Measurements from ENCODE around the gene GPC3.
"Not testable (repeated sequence)": the region's sequence is repeated elsewhere in the genome, so short reads cannot be mapped to it uniquely, and the experiment has no call there.

GPC3 gene

GRCh38 chrX:133538148-133538547 is 447.2 kb downstream of the GPC3 start:
- no peak overlapping the region for H3K4me3 ChIP-seq (ENCODE audit: low read depth, low read length)

GRCh38 chrX:133537142-133537541 is 448.3 kb downstream of the GPC3 start:
- H3K4me3 ChIP-seq (ENCODE audit: low read depth, low read length): no peak overlapping the region

- H3K4me3 ChIP-seq (ENCODE audit: low read depth, low read length): no peak overlapping the region
Observed at GRCh38 chrX:133535066-133535465, 450.3 kb downstream of the GPC3 start.

GRCh38 chrX:133534172-133534571 is 451.2 kb downstream of the GPC3 start:
- H3K4me3 ChIP-seq (ENCODE audit: low read depth, low read length): no peak overlapping the region

- no peak overlapping the region for H3K4me3 ChIP-seq (ENCODE audit: low read depth, low read length)
Observed at GRCh38 chrX:133533249-133533648, 452.1 kb downstream of the GPC3 start.

- no peak overlapping the region for H3K4me3 ChIP-seq (ENCODE audit: low read depth, low read length)
Observed at GRCh38 chrX:133530960-133531359, 454.4 kb downstream of the GPC3 start.

- no peak overlapping the region for H3K4me3 ChIP-seq (ENCODE audit: low read depth, low read length)
Observed at GRCh38 chrX:133529578-133529977, 455.8 kb downstream of the GPC3 start.

- H3K4me3 ChIP-seq (ENCODE audit: low read depth, low read length): no peak overlapping the region
Observed at GRCh38 chrX:133527825-133528224, 457.6 kb downstream of the GPC3 start.

- H3K4me3 ChIP-seq (ENCODE audit: low read depth, low read length): no peak overlapping the region
Observed at GRCh38 chrX:133527415-133527814, 458.0 kb downstream of the GPC3 start.

GRCh38 chrX:133526773-133527172 is 458.6 kb downstream of the GPC3 start:
- not testable (repeated sequence) for H3K4me3 ChIP-seq (ENCODE audit: low read depth, low read length)

- no peak overlapping the region for H3K4me3 ChIP-seq (ENCODE audit: low read depth, low read length)
Observed at GRCh38 chrX:133523526-133523925, 461.9 kb downstream of the GPC3 start.

GRCh38 chrX:133523081-133523487 is 462.3 kb downstream of the GPC3 start:
- no peak overlapping the region for H3K4me3 ChIP-seq (ENCODE audit: low read depth, low read length)

- no peak overlapping the region for H3K4me3 ChIP-seq (ENCODE audit: low read depth, low read length)
Observed at GRCh38 chrX:133516686-133517085, 468.7 kb downstream of the GPC3 start.

- H3K4me3 ChIP-seq (ENCODE audit: low read depth, low read length): no peak overlapping the region
Observed at GRCh38 chrX:133514486-133514885, 470.9 kb downstream of the GPC3 start.

- H3K4me3 ChIP-seq (ENCODE audit: low read depth, low read length): no peak overlapping the region
Observed at GRCh38 chrX:133513123-133513522, 472.3 kb downstream of the GPC3 start.

GRCh38 chrX:133511041-133511440 is 474.4 kb downstream of the GPC3 start:
- H3K4me3 ChIP-seq (ENCODE audit: low read depth, low read length): no peak overlapping the region

- H3K4me3 ChIP-seq (ENCODE audit: low read depth, low read length): no peak overlapping the region
Observed at GRCh38 chrX:133497356-133497755, 488.0 kb downstream of the GPC3 start.

- H3K4me3 ChIP-seq (ENCODE audit: low read depth, low read length): no peak overlapping the region
Observed at GRCh38 chrX:133495464-133496391, 489.7 kb downstream of the GPC3 start.

GRCh38 chrX:133493366-133493765 is 492.0 kb downstream of the GPC3 start:
- H3K4me3 ChIP-seq (ENCODE audit: low read depth, low read length): no peak overlapping the region

- H3K4me3 ChIP-seq (ENCODE audit: low read depth, low read length): no peak overlapping the region
Observed at GRCh38 chrX:133490955-133491354, 494.4 kb downstream of the GPC3 start.
